Adrenal gland (tissue), 12 donors: ENCODE results near the gene OXSR1. TPM values are rescaled to one million over a fixed set of nuclear protein-coding genes. Genes with fewer than 3 reads are reported as not detected.
"Not testable (repeated sequence)": the region's sequence is repeated elsewhere in the genome, so short reads cannot be mapped to it uniquely, and the experiment has no call there.

Experiments used
- DNase-seq, 7 donors: peaks; one replicate each; pipeline ENCODE4 v3.0.0-alpha.2; 2019 to 2020
- H3K27ac ChIP-seq, 5 donors: fragments of 200-600 bp; sonication (generic) in 4 of 5; 1 replicate in 3 of 5; 2 replicates in 2 of 5; pipeline versions ENCODE4 v1.5.1 to v1.8.0; 2016 to 2020; ENCODE audit warnings: mild to moderate bottlenecking in 1 of 5
- H3K27me3 ChIP-seq: fragments of 200-600 bp; 2 replicates; pipeline ENCODE4 v1.8.0; 2021
- H3K36me3 ChIP-seq, 2 donors: fragments of 200-600 bp; replicated peaks in 1 of 2; 1 replicate in 1 of 2; 2 replicates in 1 of 2; pipeline versions ENCODE4 v1.5.1 to v1.8.0; 2018 to 2022
- H3K4me1 ChIP-seq, 2 donors: fragments of 200-600 bp; replicated peaks in 1 of 2; 1 replicate in 1 of 2; 2 replicates in 1 of 2; pipeline versions ENCODE4 v1.5.1 to v1.8.0; 2018 to 2021
- H3K4me3 ChIP-seq, 4 donors: fragments of 200-600 bp; sonication (generic) in 3 of 4; one replicate each; pipeline ENCODE4 v1.5.1; 2016 to 2018
- H3K9me3 ChIP-seq, 3 donors: fragments of 200-600 bp; sonication (generic) in 1 of 3; replicated peaks in 1 of 3; 1 replicate in 2 of 3; 2 replicates in 1 of 3; pipeline versions ENCODE4 v1.5.1 to v1.8.0; 2016 to 2021
- CTCF ChIP-seq, 6 experiments: fragments of 450-650 bp in 4 of 6; fragments of 200-600 bp in 2 of 6; sonication (generic) in 1 of 6; IDR thresholded peaks; 1 replicate in 5 of 6; 2 replicates in 1 of 6; pipeline versions ENCODE4 v1.5.1 to v1.8.0; 2016 to 2021; ENCODE audit warnings: antibody characterized with exemption in 6 of 6, mild to moderate bottlenecking in 2 of 6, moderate library complexity in 1 of 6
- POLR2A ChIP-seq, 2 donors: fragments of 450-650 bp; IDR thresholded peaks; one replicate each; pipeline ENCODE4 v1.6.1; 2017; ENCODE audit warnings: antibody characterized with exemption in 2 of 2, mild to moderate bottlenecking in 2 of 2, moderate library complexity in 1 of 2
- WGBS, 4 donors: extraction: QIAGEN DNeasy Blood & Tissue Kit in 2 of 4; methylation state at CpG; one replicate each; pipeline versions ENCODE4 v1.1.5 to v1.1.7; 2013 to 2017; 5-methylcytosine and 5-hydroxymethylcytosine counted together
- intact Hi-C, 2 donors: fragments of 100-400 bp; cut with DNase I; formaldehyde crosslinking; loops; one replicate each; pipeline versions ENCODE4 v1.14.1 to v1.15.0; 2022 to 2023
- polyA plus RNA-seq, 3 donors: library from polyadenylated mRNA; stranded (reverse); fragments of 200-250 nt in 2 of 3; fragments of 350-450 nt in 1 of 3; fragmentation: Illumina TruSeq in 1 of 3; extraction: RNeasy Lipid Tissue Mini Kit (QIAGEN cat#74804) in 1 of 3; gene quantifications; one replicate each; pipeline ENCODE4 v1.2.3, GENCODE V29; 2013 to 2014
- total RNA-seq, 9 donors: library from RNA; depleted of rRNA in 4 of 9; stranded (reverse); fragments of >200 nt in 4 of 9; fragments of 120-200 nt in 1 of 9; fragmentation: NEBNext Ultra II Directional in 1 of 9; extraction: Animal tissue kit (Norgen Biotek cat#: 25700) in 1 of 9; gene quantifications; one replicate each; pipeline versions ENCODE4 v1.1.0 to v1.2.4, GENCODE V29; 2013 to 2023
- donor health status: healthy with polysubstance abuse.
- donor health status: Bipolar disorder and iron deficiency.
- donor health status: DM: yes; HTN: yes; CAD: no.
- donor health status: DM: no; HTN: no; CAD: no.
- donor health status: DM: no; HTN: no; CAD: no.
- donor health status: DM: yes; HTN: yes; CAD: no.

OXSR1 gene
- total and polyA plus RNA-seq, 12 donors, result 14.8 to 47.5 (median 29.3) TPM

GRCh38 chr3:38283810-38284755 is 118.7 kb downstream of the OXSR1 start:
- no peak for DNase-seq
- H3K4me1 ChIP-seq, result no peaks in the 10 kb centered on the region
- H3K36me3 ChIP-seq, result no peaks in the 10 kb centered on the region
- H3K9me3 ChIP-seq, result no peaks in the 10 kb centered on the region
- H3K4me3 ChIP-seq, result no peak overlapping the region
- intact Hi-C loops, result no loop called here
- 85 to 91% (median 88%) methylated on average over 9 to 16 of the region's 16 CpGs for WGBS, 4 donors
- TF ChIP-seq CTCF (IDR thresholded peaks at IDR 0.05) (no peak), POLR2A (IDR thresholded peaks at IDR 0.05) (no peak)
- no peaks in the 10 kb centered on the region for H3K27me3 ChIP-seq
- H3K27ac ChIP-seq, result no peak overlapping the region

GRCh38 chr3:38284756-38285150 is 119.4 kb downstream of the OXSR1 start:
- Histone ChIP-seq H3K27ac (no peak overlapping the region), H3K9me3 (no peaks in the 10 kb centered on the region), H3K36me3 (no peaks in the 10 kb centered on the region), H3K4me1 (no peaks in the 10 kb centered on the region), H3K4me3 (no peak overlapping the region), H3K27me3 (no peaks in the 10 kb centered on the region)
- intact Hi-C loops, result no loop called here
- no peak for TF ChIP-seq CTCF (IDR thresholded peaks at IDR 0.05)
- no peak for TF ChIP-seq POLR2A (IDR thresholded peaks at IDR 0.05)
- 86 to 93% (median 93%) methylated on average over 6 of the region's 6 CpGs for WGBS, 4 donors
- no peak for DNase-seq

- DNase-seq, H3K36me3 ChIP-seq, H3K4me1 ChIP-seq, H3K27ac ChIP-seq, intact Hi-C loops, H3K27me3 ChIP-seq, H3K9me3 ChIP-seq, H3K4me3 ChIP-seq: not testable (repeated sequence)
- 88 to 95% (median 92%) methylated on average over 16 of the region's 16 CpGs for WGBS, 4 donors
Measured at GRCh38 chr3:38289286-38290217, 124.2 kb downstream of the OXSR1 start.

GRCh38 chr3:38297053-38297452 is 131.7 kb downstream of the OXSR1 start:
- H3K9me3 ChIP-seq, H3K36me3 ChIP-seq, H3K27ac ChIP-seq, H3K27me3 ChIP-seq, intact Hi-C loops, DNase-seq, H3K4me3 ChIP-seq, H3K4me1 ChIP-seq: not testable (repeated sequence)
- 75 to 87% (median 82%) methylated on average over 4 of the region's 4 CpGs for WGBS, 4 donors

GRCh38 chr3:38297537-38297936 is 132.2 kb downstream of the OXSR1 start:
- Histone ChIP-seq H3K27ac (no peak overlapping the region), H3K4me3 (no peak overlapping the region), H3K4me1 (no peaks in the 10 kb centered on the region), H3K9me3 (no peaks in the 10 kb centered on the region), H3K27me3 (no peaks in the 10 kb centered on the region), H3K36me3 (no peaks in the 10 kb centered on the region)
- intact Hi-C loops, result no loop called here
- TF ChIP-seq CTCF (IDR thresholded peaks at IDR 0.05) (no peak), POLR2A (IDR thresholded peaks at IDR 0.05) (no peak)
- DNase-seq, result no peak
